ENCODE results near the gene XCL1.
A peak's percentile ranks its signal among the peaks of the same experiment; 100 is the strongest.
"Not testable (repeated sequence)": the region's sequence is repeated elsewhere in the genome, so short reads cannot be mapped to it uniquely, and the experiment has no call there.

Gene XCL1, protein sequence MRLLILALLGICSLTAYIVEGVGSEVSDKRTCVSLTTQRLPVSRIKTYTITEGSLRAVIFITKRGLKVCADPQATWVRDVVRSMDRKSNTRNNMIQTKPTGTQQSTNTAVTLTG

DNA sequence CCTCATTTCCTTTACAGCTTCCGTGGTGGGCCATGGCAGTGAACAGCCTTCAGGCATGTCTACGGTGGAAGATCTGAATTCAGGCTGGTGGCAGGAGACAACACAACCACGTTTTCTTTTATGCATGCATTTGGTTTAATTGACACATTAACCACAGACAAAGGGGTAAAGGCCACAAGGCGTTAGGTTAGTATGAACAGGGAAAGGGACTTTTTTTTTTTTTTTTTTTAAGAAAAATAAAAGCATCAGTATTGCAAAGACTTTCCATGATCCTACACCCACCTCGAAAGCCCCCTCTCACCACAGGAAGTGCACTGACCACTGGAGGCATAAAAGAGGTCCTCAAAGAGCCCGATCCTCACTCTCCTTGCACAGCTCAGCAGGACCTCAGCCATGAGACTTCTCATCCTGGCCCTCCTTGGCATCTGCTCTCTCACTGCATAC lies at the start of gene XCL1:
XCL1 (plus strand) TSS at position 361 of the 444 bp plus-strand sequence; CDS start at position 394, 33 bp downstream.
- not testable (repeated sequence) for DNase-seq (ENCODE audit: low spot score)

DNA sequence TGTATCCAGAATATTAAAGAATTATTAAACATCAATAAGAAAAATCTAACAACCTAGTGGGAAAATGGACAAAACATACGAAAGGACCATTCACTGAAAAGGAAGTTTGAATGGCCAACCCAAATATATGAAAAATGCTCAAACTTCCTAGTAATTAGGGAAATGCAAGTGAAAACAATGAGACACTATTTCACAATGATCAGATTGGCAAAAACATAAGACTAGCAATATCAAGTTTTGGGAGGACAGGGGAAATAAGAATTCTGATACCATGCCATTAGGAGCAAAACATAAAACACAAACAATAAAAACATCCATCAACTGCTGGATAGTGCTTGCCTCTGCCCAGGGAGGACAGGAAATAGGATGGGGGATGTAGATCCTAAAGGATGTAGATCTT lies 46.9 kb upstream of the XCL1 start:
- DNase-seq (ENCODE audit: low spot score): no peak

DNA sequence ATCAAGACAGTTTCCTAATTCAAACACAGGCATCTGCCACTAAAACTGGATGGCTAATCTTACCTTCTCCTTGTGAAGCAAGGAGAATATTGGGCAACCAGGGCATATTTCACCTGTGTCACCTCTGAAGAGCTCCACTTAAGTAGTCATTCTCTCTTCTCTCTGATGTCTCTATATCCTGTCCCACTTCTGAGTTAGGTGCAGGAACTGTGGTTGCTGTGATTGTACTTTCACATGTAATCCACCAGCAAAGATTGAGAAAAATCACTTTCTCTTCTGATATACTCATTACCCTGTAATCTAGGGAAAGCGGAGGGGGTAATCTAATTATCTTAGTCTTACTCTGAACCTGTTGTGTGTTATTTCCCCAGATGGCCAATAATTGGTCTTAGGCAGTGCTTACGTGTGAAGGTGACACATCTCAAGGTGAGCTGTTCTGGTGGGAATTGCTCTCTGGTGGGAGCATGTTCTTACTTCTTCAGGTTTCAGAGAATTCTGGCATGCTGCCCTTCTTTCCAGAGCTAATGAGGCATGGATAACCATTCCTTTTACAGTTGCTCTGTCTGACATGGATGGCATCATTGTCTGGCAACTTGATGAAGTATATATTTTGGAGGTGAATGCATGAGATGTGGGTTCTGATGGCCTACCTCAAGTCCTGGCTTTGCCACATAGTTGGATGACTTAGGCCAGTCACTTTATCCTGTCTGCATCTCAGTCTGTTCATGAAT lies 44.6 kb upstream of the XCL1 start:
- no peak for DNase-seq (ENCODE audit: low spot score)

DNA sequence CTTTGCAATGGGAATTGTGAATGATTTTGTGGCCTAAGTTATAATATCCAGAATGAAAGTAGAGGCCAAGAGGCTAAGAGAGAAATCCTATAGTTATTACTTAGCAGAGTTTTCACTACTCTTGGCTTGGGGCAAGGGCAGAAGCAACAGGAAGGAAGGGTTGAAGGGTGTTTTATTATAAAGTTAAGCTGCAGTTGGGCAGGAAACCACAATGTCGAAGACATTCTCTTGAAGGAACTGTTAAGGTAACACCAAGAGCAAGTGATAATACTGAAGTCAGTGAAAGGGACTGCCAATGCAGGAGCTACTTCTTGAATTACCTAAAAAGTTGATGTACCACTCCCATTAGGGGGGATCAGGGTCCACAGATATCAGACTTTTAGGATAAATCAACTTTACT lies 40.9 kb upstream of the XCL1 start:
- DNase-seq (ENCODE audit: low spot score): no peak

DNA sequence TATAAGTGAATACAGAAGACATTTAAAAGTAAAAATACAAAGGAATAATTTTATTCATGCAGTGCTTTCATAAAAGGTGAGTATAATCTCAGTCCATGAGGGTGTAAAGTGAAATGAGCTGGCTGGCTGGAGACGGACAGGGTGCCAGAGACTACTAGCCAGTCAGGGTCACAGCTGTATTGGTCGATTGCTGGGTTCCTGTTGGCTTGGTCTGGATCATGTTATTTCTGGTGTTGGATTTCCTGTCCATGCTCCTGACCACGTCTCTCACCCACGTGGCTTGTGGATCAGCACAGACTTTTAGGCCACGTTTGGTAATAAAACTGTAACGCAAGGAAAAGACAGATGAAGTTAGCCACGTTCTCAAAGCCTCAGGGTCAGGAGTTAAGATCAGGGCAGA lies 35.6 kb upstream of the XCL1 start:
- not testable (repeated sequence) for DNase-seq (ENCODE audit: low spot score)

DNA sequence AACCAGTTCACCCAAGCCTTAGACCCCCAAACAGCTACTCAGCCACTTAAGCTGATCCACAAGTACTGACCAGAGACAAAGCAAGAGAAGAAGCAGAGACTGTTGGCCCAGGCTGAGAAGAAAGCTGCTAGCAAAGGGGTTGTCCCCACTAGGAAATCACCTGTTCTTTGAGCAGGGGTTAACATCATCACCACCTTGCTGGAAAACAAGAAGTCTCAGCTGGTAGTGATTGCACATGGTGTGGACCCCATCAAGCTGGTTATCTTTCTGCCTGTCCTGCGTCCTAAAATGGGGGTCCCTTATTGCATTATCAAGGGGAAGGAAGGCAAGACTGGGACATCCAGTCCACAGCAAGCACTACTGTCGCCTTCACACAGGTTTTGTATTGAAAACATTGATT lies 33.4 kb upstream of the XCL1 start:
- not testable (repeated sequence) for DNase-seq (ENCODE audit: low spot score)

DNA sequence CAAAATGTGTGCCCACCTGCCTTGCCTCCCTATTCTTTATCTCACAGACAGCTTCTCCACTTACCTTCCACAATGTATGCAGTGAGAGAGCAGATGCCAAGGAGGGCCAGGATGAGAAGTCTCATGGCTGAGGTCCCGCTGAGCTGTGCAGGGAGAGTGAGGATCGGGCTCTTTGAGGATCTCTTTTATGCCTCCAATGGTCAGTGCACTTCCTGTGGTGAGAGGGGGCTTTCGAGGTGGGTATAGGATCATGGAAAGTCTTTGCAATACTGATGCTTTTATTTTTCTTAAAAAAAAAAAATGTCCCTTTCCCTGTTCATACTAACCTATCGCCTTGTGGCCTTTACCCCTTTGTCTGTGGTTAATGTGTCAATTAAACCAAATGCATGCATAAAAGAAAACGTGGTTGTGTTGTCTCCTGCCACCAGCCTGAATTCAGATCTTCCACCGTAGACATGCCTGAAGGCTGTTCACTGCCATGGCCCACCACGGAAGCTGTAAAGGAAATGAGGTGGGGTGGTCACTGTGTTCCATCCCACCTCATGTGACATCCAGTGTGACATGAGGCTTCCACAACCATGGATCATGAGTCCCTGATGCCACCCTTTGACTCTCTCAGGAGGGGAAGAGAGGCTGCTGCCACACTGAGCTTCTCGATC lies 32.4 kb upstream of the XCL1 start, which contains the start of gene XCL2:
XCL2 (minus strand) TSS at position 158 of the 659 bp plus-strand sequence; CDS start at position 125, 33 bp downstream.
- not testable (repeated sequence) for DNase-seq (ENCODE audit: low spot score)

DNA sequence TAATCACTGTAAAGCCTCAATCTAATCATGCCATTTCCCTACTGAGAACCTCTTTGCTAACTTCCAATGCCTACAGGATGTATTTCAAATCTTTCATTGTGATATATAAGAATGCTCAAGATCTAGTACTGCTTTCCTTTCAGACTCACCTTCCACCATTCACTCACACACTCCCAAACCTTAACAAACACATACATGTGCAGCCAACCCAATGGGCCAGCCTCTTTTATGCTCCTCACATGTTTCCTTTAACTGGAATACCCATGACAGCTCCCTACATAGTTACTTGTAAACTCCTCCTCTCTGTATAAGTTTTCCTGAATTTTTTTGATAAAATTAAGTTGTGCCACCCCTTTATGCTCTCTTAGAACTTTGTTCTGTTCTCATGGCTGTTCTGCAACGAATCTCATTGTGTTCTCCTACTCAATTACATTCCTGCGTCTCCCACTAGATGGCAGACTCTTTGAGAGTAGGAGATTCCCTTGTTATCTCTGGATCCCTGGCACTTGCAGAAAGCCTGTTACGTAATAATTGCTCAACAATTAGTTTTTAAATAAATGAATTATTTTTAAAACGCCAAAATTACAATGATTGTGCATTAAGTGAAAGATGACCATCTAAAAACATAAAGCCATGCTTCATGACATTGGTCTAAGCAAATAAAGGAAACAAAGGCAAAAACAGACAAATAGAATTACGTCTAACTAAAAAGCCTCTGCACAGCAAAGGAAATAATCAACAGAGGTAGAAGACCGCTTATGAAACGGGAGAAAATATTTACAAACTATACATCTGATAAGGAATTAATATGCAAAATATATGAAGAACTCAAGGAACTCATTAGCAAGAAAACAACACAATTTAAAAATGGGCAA lies 30.5 kb upstream of the XCL1 start:
- peak; percentile 14 for DNase-seq (ENCODE audit: low spot score)

DNA sequence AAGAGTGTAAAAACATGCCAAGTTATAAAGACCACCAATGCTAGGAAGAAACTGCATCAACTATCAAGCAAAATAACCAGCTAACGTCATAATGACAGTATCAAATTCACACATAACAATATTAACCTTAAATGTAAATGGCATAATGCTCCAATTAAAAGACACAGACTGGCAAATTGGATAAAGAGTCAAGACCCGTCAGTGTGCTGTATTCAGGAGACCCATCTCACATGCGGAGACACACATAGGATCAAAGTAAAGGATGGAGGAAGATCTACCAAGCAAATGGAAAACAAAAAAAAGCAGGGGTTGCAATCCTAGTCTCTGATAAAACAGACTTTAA lies 29.9 kb upstream of the XCL1 start:
- not testable (repeated sequence) for DNase-seq (ENCODE audit: low spot score)

DNA sequence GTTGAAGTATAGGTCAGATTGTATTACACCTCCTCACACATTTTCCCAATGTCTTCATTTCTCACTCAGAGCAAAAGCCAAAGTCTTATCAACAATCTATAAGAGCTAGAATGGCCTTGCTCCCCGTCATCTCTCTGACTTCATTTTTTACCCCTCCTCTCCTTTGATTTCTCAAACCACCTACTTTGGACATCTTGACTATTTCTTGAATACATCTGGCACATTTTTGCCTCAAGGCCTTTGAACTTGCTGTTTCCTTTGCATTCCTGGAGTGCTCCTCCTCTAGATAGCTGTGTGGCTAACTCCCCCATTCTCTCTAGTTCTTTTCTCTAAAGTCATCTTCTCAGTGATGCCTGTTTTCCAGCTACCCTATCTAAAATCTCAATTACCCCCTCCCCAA lies 25.4 kb upstream of the XCL1 start:
- DNase-seq (ENCODE audit: low spot score): no peak

DNA sequence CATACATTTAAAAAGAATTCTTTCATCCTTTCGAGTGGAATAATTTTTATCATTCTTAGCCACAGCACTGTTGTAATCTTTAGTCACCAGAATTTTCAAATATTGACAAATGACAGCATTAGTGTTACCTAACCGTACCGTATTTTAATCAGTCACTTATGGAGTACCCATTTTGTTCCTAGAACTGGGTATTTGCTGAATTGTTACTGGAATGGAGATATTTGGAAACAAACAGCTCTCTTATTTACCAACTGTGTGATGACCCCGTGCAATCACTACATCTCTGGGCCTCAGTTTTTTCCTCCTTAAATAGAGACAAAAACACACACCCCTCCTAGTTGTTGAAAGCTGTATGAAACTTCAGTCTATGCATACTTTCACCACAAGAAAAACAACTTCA lies 24.7 kb upstream of the XCL1 start:
- no peak for DNase-seq (ENCODE audit: low spot score)

DNA sequence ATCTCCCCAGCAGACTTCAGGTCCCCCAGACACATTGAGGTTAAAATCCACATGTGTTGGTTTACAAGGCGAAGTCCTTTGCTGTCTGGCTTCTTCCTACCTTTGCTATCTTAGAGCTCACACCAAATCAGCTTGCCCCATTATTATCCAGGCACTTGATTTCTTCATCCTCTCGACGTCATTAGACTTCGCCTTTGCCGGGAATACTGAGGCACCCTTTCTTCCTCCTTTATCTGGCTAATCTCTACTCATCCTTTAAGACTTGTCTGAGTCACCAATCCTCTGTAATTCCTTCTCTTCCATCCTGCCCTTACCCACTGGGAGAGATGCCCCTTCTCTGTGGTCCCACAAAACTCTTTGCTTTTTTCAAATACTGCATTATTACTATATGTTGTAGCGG lies 23.4 kb upstream of the XCL1 start:
- no peak for DNase-seq (ENCODE audit: low spot score)

DNA sequence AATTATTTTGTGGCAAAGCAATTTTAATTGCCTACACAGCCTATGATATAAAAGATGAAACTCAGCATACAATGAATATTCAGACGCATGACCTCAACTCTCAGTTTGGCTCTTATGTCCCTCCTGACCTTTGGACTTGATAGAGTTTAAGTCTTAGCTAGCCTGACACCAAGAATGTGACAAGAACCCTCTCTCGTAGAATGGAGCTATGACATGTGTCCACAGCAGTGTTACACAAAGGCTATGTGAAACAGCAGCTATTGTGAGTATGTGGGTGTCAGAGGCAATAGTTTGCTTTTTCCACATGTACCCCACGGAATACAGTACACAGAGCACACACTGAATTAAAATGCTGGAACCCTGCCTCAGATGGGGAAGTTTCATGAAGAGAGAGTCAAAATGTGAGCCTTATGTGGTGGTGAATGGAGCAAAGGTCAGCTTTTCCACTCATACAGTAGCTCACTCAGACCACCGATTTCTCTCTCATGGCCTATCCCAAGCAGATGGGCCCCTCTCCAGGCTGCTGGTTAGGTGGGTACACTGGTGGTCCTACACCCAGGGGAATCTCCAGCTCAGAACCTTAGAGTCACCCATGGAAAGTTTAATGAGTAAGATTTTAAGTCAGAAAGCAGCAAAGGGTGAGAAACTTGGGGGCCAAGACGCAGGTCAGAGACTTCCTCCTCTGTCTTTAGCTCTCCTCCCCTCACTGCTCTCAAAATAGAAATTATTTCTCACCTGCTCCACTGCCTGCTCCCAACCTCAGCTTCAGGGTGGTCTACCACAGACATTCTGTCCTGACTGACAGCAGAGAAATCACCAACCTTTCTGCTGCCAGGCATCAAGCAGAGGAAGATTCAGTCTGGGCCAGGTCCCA lies 22.5 kb upstream of the XCL1 start:
- no peak for DNase-seq (ENCODE audit: low spot score)

DNA sequence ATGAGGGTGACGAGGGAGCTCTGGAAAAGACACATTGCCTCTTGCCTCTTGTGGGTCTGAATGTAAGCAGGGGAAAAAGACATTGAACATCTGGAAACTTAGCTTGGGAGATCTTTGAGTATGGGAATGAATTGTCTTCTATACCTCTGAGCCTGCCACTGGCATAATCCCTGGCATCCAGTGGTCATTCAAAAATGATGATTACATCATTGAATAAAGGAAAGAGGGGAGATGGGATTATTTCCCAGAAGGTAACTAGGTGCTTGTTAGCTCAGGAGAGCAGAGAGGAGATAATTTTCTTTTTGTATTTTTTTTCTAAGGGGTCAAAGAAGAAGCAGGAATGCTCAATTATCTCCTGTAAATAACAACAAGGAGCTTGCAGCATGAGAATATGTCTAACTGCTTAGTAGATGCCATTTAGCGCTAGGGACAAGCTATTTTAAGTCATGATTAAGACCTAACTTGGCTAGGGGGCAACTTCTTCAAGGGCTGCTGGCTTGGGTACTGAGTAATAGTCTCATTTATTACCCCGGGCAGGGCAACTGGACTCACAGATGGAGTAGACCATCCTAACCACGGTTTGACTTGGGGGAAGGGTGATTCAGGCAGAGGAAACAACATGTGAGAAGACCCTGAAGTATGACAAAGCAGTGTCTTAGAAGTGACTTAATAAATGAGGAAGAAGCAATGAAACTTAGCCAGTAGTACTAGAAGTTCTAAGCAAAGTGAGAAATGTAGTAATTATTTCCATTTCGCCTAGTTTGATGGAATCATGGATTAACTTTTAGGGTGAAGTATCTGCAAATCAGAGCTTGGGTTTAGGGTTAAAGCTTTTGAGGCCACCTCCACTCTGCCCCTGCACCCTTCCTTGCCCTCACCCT lies 21.6 kb upstream of the XCL1 start:
- DNase-seq (ENCODE audit: low spot score): no peak

DNA sequence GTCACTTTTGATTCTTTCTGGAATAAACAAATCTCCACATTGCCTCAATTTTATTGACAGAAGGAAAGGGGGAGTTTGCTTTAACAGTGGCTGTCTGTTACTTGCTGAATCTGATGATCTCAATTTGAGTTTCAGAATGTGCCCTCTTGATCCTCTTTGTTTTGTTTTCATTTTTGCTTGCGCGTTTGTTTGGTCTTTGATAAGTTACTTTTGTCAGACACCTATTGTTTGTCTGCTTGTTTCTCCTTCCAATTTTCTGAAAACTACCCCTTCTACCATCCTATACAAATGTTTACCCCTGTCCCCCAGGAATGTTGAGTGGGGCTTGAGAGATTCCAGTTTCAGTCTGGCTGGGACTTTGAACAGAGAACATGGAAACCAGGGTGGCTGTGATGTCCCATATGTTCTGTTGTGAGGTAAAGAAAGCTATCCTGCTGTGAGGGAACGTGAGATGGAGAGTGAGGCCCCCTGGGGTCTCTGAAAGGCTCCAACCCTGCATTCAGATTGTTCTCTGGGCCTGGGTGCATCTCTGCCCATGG lies 20.8 kb upstream of the XCL1 start:
- DNase-seq (ENCODE audit: low spot score): no peak

DNA sequence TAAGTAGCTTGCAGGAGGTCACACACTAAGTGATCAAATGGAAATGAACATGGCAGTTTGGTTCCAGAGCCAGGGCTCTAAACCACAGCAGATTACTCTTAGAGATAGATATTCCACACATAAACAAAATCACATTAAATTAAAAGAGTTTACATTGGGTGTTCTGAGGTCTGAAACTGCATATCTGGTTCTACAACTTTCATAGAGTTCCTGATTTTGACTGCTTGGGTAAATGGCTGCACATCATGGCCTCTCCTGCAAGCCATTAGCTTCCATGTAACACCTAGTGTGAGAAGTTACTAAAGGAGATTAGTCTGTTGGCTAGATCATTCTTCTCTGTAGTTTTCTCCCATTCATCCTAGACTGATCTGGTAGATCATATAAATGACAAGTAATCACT lies 19.8 kb upstream of the XCL1 start:
- DNase-seq (ENCODE audit: low spot score): no peak

DNA sequence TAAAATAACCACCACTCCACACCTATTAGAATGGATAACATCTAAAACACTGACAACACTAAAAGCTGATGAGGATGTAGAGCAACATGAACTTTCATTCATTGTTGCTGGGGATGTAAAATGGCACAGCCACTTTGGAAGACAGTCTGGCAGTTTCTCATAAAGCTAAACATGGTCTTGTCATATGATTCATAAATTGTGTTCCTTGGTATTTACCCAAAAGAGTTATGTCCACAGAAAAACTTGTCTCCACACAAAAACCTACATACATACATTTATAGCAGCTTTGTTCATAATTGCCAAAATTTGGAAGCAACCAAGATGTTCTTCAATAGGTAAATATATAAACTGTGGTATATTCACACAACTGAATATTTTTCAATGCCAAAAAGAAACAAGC lies 16.0 kb upstream of the XCL1 start:
- no peak for DNase-seq (ENCODE audit: low spot score)

DNA sequence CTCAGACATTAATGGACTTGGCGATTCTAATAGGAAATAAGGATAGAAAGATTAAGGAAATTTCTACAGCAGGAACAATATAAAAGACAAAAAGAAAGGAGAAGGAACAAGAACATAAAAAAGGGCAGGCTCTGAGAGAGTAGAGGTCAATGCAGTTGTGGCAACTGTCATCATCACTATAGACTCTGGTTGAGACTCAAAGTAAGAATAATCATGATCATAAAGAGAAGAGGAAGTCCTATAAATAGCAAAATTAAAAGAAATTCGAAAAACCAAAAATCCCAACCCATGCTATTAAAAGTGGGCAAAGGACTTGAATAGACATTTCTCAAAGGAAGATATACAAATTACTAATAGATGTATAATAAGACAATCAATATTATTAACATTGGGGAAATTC lies 14.4 kb upstream of the XCL1 start:
- DNase-seq (ENCODE audit: low spot score): no peak

DNA sequence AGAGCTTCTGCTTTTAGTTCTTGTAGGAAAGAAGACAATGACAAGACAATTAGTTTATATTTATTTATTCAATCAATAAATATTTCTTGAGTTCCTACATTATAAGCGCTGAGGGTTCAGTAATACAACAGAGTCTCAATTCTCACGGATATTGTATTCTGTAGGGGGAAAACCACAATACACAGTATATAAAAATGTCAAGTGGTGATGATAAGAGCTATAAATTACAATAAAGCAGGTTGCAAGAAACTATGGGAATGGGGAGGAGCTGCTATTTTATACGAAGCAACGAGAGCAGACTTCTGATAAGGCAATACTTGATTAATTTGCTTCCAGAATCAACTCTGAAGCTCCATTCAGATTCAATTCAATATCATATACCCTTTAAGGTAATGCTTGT lies 10.6 kb upstream of the XCL1 start:
- DNase-seq (ENCODE audit: low spot score): no peak

DNA sequence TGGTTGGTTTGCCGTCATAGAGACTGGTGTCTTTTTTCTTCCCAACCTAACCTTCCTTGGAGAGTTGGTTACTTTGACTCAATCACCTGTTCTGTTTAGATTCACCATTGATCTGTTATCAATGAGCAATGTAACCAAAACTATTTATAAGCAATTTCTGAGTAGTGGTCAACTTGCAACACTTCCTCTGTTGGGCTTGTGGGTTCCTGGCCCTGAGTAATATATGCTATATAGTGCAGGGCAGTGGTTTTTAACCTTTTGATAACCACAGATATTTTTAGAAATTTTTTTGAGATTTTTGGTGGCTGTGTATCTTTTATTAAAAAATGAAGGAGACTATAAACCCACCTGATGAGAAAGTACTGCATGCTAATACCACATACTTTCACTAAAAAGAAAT lies 9.4 kb upstream of the XCL1 start:
- no peak for DNase-seq (ENCODE audit: low spot score)
